GM18502 (cell line): ENCODE results near the gene SYNGR3.
A peak's percentile ranks its signal among the peaks of the same experiment; 100 is the strongest.
"Not testable (repeated sequence)": the region's sequence is repeated elsewhere in the genome, so short reads cannot be mapped to it uniquely, and the experiment has no call there.

Experiments used
- ATAC-seq: cut with Tn5 transposase; IDR thresholded peaks from one replicate; pipeline ENCODE4 v1.9.1; 2021; ENCODE audit warnings: mild to moderate bottlenecking; ENCODE audit not compliant: unreplicated experiment, poor library complexity

The SYNGR3 gene

DNA sequence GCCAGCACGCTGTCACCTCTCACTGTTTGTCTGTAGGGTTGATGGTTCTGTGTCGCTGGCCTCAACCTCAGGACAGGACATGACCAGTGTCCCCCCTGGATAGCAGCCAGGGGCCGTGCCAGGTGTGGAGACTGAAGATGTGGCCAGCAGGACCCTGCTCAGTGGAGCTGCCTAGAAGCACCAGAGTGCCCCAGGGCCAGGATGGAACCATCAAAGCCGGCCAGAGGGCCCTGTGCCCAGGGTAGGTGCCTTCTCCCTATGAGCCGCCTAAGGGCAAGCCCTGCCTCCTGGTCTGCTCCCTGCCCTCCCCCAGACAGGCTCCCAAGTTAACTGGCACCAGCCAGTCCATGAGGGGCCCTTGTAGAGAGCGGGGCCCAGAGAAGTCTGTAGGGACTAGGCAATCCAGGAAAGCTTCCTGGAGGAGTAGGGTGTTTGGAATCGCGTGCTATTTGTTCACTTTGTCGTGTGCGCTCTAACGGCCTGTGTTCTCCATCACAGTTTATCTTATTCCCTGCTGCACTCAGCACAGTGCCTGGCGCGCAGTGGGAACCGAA is 31.0 kb upstream of the SYNGR3 start:
- peak; percentile 6 for ATAC-seq

DNA sequence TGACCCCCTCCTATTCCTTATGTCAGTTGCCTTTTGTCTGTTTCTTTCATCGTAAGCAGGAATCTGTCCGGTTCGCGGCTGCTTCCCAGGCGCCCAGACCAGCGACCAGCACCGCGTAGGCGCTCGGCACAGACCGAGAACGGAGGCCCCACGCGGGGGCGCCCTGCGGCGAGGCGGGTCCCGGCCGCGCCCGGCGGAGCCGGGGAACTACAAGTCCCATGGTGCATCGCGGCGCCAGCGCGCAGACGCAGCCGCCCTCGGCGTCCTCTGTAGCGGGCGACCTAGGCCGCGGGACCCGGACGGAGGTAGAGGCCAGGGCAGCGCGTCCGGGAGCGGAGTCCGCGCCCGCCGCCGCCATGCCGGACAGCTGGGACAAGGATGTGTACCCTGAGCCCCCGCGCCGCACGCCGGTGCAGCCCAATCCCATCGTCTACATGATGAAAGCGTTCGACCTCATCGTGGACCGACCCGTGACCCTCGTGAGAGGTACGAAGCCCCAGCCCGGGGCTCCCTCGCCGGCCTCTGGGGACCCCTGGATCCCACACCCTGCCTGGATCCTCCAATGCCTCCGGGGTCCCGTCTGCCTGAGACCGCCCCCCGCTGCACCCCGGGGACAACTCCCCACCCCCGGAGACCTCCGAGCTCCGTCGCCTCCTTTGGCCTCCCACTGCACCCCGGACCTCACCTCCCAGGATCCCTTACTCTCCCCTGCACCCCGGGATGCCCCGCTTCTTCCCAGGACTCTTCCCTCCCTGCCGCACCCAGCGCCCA is 30.3 kb upstream of the SYNGR3 start, which contains the start of gene NDUFB10:
NDUFB10 (plus strand) TSS at position 270 of the 771 bp plus-strand sequence; CDS start at position 357, 87 bp downstream.
- ATAC-seq, result peak; percentile 72

DNA sequence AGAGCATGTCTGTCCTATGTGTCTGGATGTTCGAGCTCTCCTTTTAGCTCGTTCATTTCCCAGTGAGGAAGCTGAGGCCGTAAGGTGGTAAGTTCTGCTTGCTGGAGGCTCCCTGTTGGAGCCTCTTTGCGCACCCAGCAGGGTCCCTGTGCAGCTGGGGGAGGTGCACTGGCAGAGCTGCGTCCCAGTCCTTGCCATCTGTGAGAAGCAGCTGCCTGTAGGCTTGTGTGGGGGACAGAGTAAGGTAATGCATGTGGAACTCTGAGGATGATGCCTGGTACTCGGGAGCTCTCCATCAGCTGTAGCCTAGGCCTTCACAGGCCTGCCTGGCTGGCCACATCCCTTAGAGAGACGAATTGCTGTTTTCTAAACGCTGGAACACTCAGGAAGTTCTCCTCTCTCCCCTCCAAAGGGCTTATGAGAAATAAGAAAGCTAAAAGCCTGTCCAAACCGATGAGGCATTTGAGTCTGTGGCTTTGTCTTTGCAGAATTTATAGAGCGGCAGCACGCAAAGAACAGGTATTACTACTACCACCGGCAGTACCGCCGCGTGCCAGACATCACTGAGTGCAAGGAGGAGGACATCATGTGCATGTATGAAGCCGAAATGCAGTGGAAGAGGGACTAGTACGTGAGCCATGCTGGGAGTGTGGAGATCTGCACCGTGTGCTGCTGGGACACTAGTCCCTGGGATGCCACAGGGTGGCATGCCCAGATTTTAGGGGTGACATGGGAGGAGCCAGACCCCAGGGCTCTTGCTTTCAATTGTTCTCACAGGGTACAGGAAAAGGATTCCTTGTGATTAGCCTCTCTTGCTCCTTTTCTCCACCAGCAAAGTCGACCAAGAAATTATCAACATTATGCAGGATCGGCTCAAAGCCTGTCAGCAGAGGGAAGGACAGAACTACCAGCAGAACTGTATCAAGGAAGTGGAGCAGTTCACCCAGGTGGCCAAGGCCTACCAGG is 28.8 kb upstream of the SYNGR3 start:
- no peak for ATAC-seq

- ATAC-seq, result no peak
Measured at GRCh38 chr16:1961651-1962067, 28.1 kb upstream of the SYNGR3 start.

DNA sequence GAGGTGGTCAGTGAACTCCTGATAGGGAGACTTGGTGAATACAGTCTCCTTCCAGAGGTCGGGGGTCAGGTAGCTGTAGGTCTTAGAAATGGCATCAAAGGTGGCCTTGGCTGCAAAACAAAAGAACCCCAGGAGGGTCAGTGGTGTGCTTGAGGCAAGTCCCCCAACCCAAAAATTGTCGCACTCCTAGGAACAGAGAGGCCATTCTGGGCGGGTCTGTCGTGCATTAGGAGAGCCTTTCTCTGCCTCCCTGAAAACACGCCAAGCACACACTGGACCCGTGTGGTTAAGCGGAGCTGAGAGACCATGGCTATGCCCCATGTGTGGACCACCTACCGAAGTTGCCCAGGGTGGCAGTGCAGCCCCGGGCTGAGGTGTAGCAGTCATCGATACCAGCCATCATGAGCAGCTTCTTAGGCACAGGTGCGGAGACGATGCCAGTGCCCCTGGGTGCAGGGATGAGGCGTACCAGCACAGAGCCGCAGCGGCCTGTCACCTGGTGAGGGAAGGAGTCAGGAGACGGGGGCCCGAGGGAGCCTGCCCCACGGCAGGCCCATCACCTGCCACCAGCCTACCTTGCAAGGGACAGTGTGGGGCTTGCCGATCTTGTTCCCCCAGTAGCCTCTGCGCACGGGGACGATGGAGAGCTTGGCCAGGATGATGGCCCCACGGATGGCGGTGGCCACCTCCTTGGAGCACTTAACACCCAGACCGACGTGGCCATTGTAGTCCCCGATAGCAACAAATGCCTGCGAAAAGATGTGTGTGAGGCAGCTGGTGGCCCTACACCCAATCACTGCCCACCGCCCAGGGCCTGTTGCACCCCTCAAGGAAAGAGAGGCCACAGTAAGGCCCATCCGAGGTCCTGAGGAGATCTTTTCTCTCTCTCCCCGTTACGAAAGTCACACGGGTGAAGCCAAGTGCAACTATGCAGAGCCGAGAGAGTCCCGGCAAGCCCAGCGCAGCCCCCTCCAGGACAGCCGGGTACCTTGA is 27.3 kb upstream of the SYNGR3 start:
- ATAC-seq, result not testable (repeated sequence)

DNA sequence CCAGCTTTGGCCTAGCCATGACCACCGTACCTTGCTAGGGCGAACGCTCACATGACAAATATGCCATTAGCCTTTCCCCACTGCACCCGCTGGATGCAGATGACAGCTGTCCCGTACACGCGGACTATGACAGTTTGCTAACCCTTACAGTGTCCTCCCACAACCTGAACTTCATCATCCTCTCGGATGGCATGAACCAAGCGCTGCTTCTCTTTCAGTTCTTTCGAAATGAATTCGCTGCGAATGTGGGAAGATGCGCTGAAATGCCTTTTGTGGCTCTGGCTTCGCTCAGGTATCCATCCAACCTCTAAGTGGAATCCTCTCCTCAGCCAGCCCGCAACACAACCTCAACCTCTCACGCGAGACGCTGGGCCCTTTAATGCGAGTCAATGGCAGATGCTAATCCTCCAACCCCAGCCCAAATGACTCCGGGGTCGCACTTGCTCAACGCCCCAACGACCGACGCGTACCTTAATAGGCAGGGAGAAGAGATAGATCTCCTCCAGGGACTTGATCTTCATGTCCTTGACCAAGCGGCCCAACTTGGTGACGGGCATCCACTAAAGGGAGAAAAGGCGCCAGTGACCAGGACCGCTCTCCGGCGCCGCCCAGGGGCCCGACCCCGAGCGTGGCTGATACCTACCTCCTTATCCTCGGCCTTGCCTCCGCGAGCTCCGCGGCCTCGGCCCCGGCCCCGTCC is 25.8 kb upstream of the SYNGR3 start:
- ATAC-seq, result peak; percentile 2

GRCh38 chr16:1964506-1965395 is 25.0 kb upstream of the SYNGR3 start, which contains the start of gene RPS2:
Gene RPS2, minus strand, starts transcription at chr16:1964826. Its CDS starts 201 bp downstream, at chr16:1964625.
- ATAC-seq, result peak; percentile 78

GRCh38 chr16:1965396-1966001 is 24.3 kb upstream of the SYNGR3 start:
- ATAC-seq, result no peak

DNA sequence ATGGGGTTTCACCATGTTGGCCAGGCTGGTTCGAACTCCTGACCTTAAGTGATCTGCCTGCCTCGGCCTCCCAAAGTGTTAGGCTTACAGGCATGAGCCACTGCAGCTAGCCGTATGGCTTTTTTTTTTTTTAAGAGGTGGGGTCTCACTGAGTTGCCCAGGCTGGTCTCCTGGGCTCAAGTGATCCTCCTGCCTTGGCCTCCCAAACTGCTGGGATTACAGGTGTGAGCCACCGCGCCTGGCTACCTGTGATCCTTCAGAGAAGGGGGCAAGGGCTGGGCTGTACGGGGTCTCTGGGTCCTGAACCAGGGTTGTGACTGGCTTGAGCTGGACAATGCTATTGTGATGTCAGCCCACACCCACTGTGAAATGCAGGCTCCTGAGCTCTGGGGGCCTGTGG is 23.3 kb upstream of the SYNGR3 start, which contains the start of gene RNF151:
RNF151 (plus strand) TSS at position 397 of the 400 bp plus-strand sequence. CDS start 26 bp downstream, outside the sequence.
- ATAC-seq, result no peak

DNA sequence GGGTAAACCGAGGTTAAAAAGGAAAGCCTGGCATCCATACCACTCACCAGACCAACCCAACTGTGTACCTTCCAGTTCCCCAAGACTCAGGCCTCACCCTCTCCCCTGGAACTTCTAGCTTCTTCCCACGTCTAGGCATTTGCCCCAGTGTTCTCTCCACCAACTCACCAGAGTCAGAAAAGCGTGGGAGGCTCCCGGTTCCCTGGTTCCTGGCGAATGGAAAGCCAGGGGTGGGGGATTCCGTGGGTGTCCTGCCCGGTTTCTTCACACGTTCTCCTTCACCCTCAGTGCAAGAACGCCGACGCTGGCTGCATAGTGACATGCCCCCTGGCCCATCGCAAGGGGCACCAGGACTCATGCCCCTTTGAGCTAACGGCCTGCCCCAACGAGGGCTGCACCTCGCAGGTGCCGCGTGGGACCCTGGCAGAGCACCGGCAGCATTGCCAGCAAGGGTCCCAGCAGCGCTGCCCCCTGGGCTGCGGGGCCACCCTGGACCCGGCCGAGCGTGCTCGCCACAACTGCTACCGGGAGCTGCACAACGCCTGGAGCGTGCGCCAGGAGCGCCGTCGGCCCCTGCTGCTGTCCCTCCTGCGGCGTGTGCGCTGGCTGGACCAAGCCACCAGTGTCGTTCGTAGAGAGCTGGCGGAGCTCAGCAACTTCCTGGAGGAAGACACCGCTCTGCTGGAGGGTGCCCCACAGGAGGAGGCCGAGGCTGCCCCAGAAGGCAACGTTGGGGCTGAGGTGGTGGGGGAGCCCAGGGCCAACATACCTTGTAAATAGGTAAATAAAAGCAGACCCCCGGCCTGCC is 21.4 kb upstream of the SYNGR3 start:
- ATAC-seq, result no peak

GRCh38 chr16:1971796-1972489 is 17.8 kb upstream of the SYNGR3 start, which contains the start of gene TBL3:
Gene TBL3, plus strand, starts transcription at chr16:1972053. Its CDS starts 112 bp downstream, at chr16:1972165.
- peak; percentile 85 for ATAC-seq

- peak; percentile 9 for ATAC-seq
Measured at GRCh38 chr16:1972490-1972877, 17.3 kb upstream of the SYNGR3 start.

DNA sequence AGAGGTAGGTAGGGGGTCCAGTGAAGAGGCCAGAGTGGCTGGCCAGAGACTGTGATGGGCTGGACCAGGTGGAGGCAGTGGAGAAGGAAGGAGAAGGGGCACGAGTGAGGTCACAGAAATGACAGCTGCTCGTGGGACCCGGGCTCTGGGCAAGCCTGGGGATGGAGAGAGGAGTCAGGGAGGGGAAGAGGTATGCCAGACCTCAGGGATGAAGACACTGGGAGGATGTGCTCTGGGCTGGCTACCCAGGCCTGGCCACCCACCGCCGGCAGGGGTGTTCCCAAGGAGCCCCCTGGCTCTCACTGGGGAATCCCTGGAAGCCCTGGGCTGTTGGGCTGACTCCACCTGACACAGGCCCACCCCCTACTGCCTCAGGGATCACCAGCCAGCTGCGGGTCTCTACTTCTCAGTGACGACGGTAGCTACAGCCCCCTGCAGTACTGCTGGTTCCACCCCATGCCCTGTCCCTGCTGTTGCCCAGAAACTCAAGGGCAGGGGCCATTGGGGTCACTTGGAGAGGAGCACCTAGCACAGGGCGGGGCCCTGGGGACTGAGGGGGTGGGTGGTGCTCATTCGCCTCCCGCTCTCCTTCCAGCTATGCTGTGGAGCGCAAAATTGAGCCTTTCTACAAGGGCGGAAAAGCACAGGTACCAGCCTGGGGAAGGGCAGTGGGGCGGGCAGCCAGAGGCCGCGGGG is 16.2 kb upstream of the SYNGR3 start:
- no peak for ATAC-seq

DNA sequence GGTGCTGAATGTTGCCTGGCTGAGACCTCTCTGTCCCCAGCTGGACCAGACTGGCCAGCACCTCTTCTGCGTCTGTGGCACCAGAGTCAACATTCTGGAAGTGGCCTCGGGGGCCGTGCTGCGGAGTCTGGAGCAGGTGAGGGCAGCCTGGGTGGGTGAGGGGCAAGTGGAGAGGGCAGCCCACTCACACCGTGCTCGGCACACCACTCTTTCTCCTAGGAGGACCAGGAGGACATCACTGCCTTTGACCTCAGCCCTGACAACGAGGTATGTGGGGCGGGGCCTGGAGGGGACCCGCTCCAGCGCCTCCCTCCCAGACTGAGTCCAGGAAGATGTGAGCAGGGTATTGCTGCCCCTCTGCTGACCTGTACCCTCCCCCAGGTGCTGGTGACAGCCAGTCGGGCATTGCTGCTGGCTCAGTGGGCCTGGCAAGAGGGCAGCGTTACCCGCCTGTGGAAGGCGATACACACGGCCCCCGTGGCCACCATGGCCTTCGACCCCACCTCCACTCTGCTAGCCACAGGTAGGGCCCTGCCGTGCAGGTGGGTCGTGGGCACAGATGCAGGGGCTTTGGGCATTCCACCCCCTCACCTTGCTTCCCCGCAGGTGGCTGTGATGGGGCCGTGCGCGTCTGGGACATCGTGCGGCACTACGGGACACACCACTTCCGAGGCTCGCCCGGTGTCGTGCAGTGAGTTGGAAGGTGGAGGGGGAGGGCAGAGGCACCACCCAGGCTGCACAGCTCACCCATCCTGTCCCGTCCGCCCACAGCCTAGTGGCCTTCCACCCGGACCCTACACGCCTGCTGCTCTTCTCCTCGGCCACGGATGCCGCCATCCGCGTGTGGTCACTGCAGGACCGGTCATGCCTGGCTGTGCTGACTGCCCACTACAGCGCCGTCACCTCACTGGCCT is 15.4 kb upstream of the SYNGR3 start:
- no peak for ATAC-seq
